HG03097 (cell line): ENCODE data around the gene SPATA6L.
"Not testable (repeated sequence)": the region's sequence is repeated elsewhere in the genome, so short reads cannot be mapped to it uniquely, and the experiment has no call there.

Source experiments
- ATAC-seq: cut with Tn5 transposase; IDR thresholded peaks from one replicate; pipeline ENCODE4 v1.9.1; 2021; ENCODE audit not compliant: unreplicated experiment, low FRiP score

Gene SPATA6L

GRCh38 chr9:4640027-4640426, 26.3 kb downstream of the SPATA6L start:
- ATAC-seq = no peak

GRCh38 chr9:4639420-4639819, 26.9 kb downstream of the SPATA6L start:
- no peak for ATAC-seq

GRCh38 chr9:4638968-4639367, 27.3 kb downstream of the SPATA6L start:
- no peak for ATAC-seq

GRCh38 chr9:4630836-4631235, 35.4 kb downstream of the SPATA6L start:
- ATAC-seq = no peak

- ATAC-seq = no peak
Observed at GRCh38 chr9:4622016-4622415, 44.3 kb downstream of the SPATA6L start.

- ATAC-seq = no peak
Observed at GRCh38 chr9:4620881-4621555, 45.3 kb downstream of the SPATA6L start.

- ATAC-seq = no peak
Observed at GRCh38 chr9:4620057-4620765, 46.1 kb downstream of the SPATA6L start.

- ATAC-seq = no peak
Observed at GRCh38 chr9:4618700-4619099, 47.6 kb downstream of the SPATA6L start.

- no peak for ATAC-seq
Observed at GRCh38 chr9:4617752-4618151, 48.5 kb downstream of the SPATA6L start.

GRCh38 chr9:4615778-4616177, 50.5 kb downstream of the SPATA6L start:
- ATAC-seq = no peak

GRCh38 chr9:4615251-4615650, 51.0 kb downstream of the SPATA6L start:
- ATAC-seq = no peak

- no peak for ATAC-seq
Observed at GRCh38 chr9:4614627-4615026, 51.7 kb downstream of the SPATA6L start.

- not testable (repeated sequence) for ATAC-seq
Observed at GRCh38 chr9:4606033-4606432, 60.2 kb downstream of the SPATA6L start.

GRCh38 chr9:4604678-4605095, 61.6 kb downstream of the SPATA6L start:
- no peak for ATAC-seq

GRCh38 chr9:4603830-4604229, 62.5 kb downstream of the SPATA6L start:
- no peak for ATAC-seq

GRCh38 chr9:4600368-4600767, 65.9 kb downstream of the SPATA6L start:
- no peak for ATAC-seq

- no peak for ATAC-seq
Observed at GRCh38 chr9:4596165-4596922, 69.9 kb downstream of the SPATA6L start.

- no peak for ATAC-seq
Observed at GRCh38 chr9:4594994-4595393, 71.3 kb downstream of the SPATA6L start.

GRCh38 chr9:4594545-4594944, 71.7 kb downstream of the SPATA6L start:
- ATAC-seq = no peak

- ATAC-seq = no peak
Observed at GRCh38 chr9:4592886-4593285, 73.4 kb downstream of the SPATA6L start.

GRCh38 chr9:4592295-4592694, 74.0 kb downstream of the SPATA6L start:
- ATAC-seq = no peak

- no peak for ATAC-seq
Observed at GRCh38 chr9:4591123-4591500, 75.2 kb downstream of the SPATA6L start.
